ENCODE results near the gene HSPB6.

- TF ChIP-seq, protein P1, sequence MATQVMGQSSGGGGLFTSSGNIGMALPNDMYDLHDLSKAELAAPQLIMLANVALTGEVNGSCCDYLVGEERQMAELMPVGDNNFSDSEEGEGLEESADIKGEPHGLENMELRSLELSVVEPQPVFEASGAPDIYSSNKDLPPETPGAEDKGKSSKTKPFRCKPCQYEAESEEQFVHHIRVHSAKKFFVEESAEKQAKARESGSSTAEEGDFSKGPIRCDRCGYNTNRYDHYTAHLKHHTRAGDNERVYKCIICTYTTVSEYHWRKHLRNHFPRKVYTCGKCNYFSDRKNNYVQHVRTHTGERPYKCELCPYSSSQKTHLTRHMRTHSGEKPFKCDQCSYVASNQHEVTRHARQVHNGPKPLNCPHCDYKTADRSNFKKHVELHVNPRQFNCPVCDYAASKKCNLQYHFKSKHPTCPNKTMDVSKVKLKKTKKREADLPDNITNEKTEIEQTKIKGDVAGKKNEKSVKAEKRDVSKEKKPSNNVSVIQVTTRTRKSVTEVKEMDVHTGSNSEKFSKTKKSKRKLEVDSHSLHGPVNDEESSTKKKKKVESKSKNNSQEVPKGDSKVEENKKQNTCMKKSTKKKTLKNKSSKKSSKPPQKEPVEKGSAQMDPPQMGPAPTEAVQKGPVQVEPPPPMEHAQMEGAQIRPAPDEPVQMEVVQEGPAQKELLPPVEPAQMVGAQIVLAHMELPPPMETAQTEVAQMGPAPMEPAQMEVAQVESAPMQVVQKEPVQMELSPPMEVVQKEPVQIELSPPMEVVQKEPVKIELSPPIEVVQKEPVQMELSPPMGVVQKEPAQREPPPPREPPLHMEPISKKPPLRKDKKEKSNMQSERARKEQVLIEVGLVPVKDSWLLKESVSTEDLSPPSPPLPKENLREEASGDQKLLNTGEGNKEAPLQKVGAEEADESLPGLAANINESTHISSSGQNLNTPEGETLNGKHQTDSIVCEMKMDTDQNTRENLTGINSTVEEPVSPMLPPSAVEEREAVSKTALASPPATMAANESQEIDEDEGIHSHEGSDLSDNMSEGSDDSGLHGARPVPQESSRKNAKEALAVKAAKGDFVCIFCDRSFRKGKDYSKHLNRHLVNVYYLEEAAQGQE (IDR thresholded peaks at IDR 0.05; ENCODE audit: insufficient read depth in 1 of 2, low read depth in 2 of 2, low read length in 1 of 2), result no peak
- TF ChIP-seq CTCF (IDR thresholded peaks at IDR 0.05) (no peak), TCF7L2 (IDR thresholded peaks at IDR 0.05; ENCODE audit: low read depth, low read length) (no peak), POLR2AphosphoS5 (IDR thresholded peaks at IDR 0.05; ENCODE audit: low read depth, low read length) (no peak)
Measured at GRCh38 chr19:35797663-35798062, 40.8 kb upstream of the HSPB6 start.
